ENCODE results near the gene SPP1. TPM values are rescaled to one million over a fixed set of nuclear protein-coding genes. Genes with fewer than 3 reads are reported as not detected.

The SPP1 gene
- total RNA-seq, 1 experiment from 2014 or later, result 4.1 TPM

DNA sequence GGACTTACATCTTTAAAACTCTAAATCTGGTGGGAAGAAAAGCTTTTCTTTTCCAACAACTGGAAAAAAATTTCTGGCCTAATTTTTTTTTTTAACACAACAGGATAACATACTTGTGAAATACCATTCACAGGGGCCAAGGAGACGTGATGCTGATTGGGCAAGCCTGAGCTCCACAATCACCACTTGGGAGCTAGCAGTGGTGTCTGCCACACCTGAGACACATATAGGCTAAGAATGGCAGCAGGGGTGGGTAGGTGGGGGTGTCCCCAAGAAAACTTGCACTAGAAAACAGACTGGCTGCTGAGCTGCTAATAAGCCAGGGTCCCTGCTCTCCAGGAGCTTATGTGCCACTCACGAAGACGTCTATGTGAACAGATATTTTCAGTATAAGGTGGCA lies 26.4 kb downstream of the SPP1 start:
- RAD21 ChIA-PET (ENCODE audit: low non-redundant PET in 1 of 2, low total read pairs in 2 of 2, uncharacterized antibody in 2 of 2, unreplicated experiment in 2 of 2), result no interaction called here
- Histone ChIP-seq H4K20me1 (ENCODE audit: insufficient read depth) (no peaks in the 10 kb centered on the region), H3K4me1 (ENCODE audit: control insufficient read depth in 1 of 2, insufficient read depth in 2 of 2, low read length in 2 of 2) (peaks cover 0 to 3% of the 10 kb centered on the region in 2 experiments; a peak in 3 of 4 replicates), H3K9ac (ENCODE audit: low read length) (no peak overlapping the region), H3K9me3 (ENCODE audit: control insufficient read depth in 1 of 2, insufficient read depth in 1 of 2, low read depth in 1 of 2, low read length in 2 of 2) (no peaks in the 10 kb centered on the region), H2AFZ (ENCODE audit: low read depth, low read length, poor library complexity, severe bottlenecking) (no peak overlapping the region), H3K36me3 (ENCODE audit: control insufficient read depth in 1 of 2, insufficient read depth in 2 of 2, low read length in 2 of 2) (no peaks in the 10 kb centered on the region), H3K79me2 (ENCODE audit: insufficient read depth, low read length) (no peaks in the 10 kb centered on the region), H3K27me3 (ENCODE audit: insufficient read depth, low read length) (no peaks in the 10 kb centered on the region), H3K27ac (ENCODE audit: low read depth, low read length) (no peak overlapping the region), H3K9me2 (ENCODE audit: insufficient read depth) (peaks cover 4% of the 10 kb centered on the region; the same call in 1 of the 2 replicates), H3K4me2 (ENCODE audit: low read length) (no peak overlapping the region), H3K4me3 (replicated peaks in 1 of 2; ENCODE audit: low read depth in 1 of 2, low read length in 2 of 2) (no peak overlapping the region)
- CTCF ChIA-PET, result interaction anchor here (1.2 kb wide), 1 partner anchor 153 kb away, joined by 3 read pairs; no protein-coding TSS in a partner anchor
- POLR2A ChIA-PET, result no interaction called here
- DNase-seq (ENCODE audit: low read depth, low spot score) (no peak), ATAC-seq (no peak)
- TF ChIP-seq, protein P1, sequence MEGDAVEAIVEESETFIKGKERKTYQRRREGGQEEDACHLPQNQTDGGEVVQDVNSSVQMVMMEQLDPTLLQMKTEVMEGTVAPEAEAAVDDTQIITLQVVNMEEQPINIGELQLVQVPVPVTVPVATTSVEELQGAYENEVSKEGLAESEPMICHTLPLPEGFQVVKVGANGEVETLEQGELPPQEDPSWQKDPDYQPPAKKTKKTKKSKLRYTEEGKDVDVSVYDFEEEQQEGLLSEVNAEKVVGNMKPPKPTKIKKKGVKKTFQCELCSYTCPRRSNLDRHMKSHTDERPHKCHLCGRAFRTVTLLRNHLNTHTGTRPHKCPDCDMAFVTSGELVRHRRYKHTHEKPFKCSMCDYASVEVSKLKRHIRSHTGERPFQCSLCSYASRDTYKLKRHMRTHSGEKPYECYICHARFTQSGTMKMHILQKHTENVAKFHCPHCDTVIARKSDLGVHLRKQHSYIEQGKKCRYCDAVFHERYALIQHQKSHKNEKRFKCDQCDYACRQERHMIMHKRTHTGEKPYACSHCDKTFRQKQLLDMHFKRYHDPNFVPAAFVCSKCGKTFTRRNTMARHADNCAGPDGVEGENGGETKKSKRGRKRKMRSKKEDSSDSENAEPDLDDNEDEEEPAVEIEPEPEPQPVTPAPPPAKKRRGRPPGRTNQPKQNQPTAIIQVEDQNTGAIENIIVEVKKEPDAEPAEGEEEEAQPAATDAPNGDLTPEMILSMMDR (IDR thresholded peaks at IDR 0.05 in 2 of 3, conservative IDR thresholded peaks at IDR 0.05 in 1 of 3; ENCODE audit: borderline replicate concordance in 1 of 3, insufficient read depth in 1 of 3, low read depth in 2 of 3, low read length in 2 of 3), result no peak
- no peak for TF ChIP-seq JUND (IDR thresholded peaks at IDR 0.05)
- TF ChIP-seq EZH2phosphoT487 (IDR thresholded peaks at IDR 0.05; ENCODE audit: borderline replicate concordance), result no peak
- no peak for TF ChIP-seq YY1 (IDR thresholded peaks at IDR 0.05; ENCODE audit: extremely low read depth, insufficient replicate concordance, low read depth, low read length)
- TF ChIP-seq ATF3 (IDR thresholded peaks at IDR 0.05), result no peak
- no peak for TF ChIP-seq CEBPB (IDR thresholded peaks at IDR 0.05; ENCODE audit: low read depth)
- no peak for TF ChIP-seq EGR1 (IDR thresholded peaks at IDR 0.05; ENCODE audit: low read depth)
- TF ChIP-seq POLR2A (IDR thresholded peaks at IDR 0.05; ENCODE audit: borderline replicate concordance, extremely low read depth, insufficient read depth, insufficient read length), result no peak
- no peak for TF ChIP-seq REST (IDR thresholded peaks at IDR 0.05; ENCODE audit: low read depth)
- no peak for TF ChIP-seq ELF1 (IDR thresholded peaks at IDR 0.05; ENCODE audit: borderline replicate concordance, low read depth)
- no peak for TF ChIP-seq POLR2AphosphoS5 (IDR thresholded peaks at IDR 0.05; ENCODE audit: low read depth, low read length)
- intact Hi-C loops (cut with micrococcal nuclease), result no loop called here
- no TSS peak for BruUV-seq (replicated peaks)
